Activated gamma-delta T cell treated with anti-CD3 and anti-CD28 coated beads, Interleukin-2, amount 50 U/mL, for 16 hours (primary cell): Measurements from ENCODE around the gene THSD4.
"Not testable (repeated sequence)": the region's sequence is repeated elsewhere in the genome, so short reads cannot be mapped to it uniquely, and the experiment has no call there.

ENCODE experiments used
- DNase-seq: peaks from one replicate; pipeline ENCODE4 v3.0.0-alpha.2; 2020; ENCODE audit warnings: low read depth

Gene THSD4

DNA sequence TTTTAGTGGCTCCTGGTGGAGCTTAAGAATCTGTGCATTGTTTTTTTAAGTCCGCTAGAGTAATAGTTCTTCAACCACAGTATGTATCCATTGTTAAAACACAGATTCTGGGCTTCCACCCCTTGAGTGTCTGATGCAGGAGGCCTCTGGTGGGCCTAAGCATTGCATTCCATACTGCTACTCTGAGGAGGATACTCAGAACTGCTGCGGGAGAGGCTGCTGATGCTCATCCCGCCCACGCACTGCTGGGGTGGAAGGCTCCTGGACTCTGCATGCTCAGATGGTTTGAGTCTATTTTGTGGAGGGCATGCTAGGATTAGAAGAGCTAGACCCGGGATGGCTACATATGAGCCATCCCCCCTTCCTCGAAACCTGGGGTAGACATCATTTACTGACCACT is 74.4 kb downstream of the THSD4 start:
- DNase-seq, result no peak

DNA sequence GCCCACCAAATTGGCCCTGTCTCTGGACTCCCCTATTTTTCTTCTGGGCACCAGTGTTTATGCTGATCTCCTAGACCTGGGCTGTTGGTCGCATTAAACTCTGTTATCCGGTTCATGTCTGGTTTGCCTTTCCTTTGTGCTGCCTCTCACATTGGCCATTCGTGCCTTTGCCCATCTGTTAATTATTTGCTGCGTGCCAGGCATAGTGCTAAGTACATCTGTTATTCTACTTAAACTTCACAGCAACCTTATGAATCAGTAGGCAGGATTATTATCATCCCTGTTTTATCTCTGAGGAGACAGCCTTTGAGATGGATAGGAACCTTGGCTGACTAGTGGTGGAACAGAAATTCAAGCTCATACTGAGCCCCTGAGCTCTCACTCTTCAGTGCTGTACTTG is 76.0 kb downstream of the THSD4 start:
- DNase-seq, result no peak

DNA sequence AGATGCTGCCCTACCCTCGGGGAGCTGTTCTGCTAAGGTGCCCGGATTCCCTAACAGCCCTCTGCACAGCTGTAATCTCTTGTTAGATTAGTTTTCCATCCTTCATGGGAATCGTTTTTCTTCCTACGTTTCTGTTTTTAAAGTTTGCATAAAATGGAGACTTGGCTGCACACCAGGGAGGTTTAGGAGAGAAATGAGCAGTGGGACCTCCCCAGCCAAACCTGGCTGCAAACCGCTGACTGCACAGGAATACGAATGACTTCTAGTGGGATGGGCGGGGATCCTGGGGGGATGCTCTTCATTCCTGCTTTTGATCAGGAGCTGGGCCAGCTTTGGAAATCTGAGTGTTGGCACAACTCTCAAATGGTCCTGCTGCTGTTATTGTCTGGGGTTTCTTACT is 77.5 kb downstream of the THSD4 start:
- no peak for DNase-seq

DNA sequence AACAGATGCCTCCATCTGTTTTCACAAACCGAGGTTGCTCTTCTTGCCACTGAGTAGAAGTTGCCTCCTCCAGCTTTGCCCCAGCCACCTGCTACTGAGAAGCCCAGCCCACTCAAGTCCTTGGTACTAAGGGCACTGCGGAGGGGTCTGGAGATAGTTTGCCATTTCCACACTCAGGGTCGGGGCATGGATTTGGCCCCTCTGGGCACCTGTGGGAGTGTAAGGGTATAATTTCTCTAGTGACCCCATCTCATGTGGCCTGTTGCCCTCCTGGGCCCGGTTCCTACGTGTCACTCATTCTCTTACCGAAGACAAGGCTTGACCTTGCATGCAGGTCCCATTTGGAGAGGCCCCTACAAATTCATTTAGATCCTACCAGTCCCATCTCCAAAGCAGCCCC is 79.0 kb downstream of the THSD4 start:
- no peak for DNase-seq

DNA sequence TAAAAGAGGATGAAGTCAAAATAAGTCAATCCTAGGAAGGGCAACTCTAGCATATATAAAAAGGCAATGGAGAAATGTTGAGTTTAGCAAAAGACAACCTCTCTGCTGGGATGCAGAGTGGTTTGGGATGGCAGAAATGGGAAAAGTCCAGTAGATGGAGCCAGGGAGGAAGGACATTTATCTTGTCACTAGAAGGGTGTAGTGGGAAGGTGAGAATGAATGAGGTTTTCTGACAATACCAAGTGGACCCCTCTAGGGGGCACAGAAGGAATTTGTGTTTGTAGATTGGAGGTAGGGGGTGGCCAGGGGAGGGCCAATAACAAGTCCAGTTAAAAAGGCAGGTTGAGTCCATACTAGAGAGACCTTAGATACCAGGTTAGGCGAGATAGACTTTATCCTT is 80.0 kb downstream of the THSD4 start:
- no peak for DNase-seq

DNA sequence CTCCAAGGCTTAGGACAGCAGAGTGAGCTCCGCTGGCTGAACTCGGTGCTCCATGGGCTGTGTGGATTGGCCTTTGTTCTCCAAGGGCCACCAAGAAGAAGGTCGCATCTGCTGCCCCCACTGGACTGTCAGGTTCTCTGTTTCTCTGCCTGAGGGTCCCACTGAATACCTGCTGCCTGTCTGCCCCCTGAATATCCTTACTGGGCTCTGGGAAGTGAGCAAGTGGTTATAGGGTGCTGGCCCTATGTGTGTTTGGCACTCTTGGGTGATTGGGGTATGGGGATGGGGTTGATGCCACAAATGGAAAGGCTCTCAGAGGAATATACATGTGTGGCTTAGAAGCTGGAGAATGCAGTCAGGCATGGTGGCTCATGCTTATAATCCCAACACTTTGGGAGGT is 82.3 kb downstream of the THSD4 start:
- DNase-seq, result no peak

DNA sequence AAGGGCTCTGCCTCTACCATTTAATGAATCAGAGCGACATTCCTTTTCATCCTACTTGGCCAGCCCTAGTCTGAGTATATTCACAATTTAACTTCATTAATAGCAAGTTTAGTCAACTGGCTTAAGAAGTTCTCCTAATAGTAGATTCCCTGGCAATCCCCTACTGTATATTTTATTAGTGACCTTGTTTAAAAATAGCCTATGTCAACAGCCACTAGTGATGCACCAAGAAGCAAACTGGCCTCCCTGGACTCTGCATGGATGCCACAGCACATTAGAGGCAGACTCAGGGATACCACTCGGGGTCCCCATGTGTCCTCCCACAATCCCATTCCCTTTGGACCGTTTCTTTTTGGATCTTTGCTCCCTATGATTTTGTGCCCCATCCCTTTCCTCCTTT is 83.6 kb downstream of the THSD4 start:
- DNase-seq, result no peak

DNA sequence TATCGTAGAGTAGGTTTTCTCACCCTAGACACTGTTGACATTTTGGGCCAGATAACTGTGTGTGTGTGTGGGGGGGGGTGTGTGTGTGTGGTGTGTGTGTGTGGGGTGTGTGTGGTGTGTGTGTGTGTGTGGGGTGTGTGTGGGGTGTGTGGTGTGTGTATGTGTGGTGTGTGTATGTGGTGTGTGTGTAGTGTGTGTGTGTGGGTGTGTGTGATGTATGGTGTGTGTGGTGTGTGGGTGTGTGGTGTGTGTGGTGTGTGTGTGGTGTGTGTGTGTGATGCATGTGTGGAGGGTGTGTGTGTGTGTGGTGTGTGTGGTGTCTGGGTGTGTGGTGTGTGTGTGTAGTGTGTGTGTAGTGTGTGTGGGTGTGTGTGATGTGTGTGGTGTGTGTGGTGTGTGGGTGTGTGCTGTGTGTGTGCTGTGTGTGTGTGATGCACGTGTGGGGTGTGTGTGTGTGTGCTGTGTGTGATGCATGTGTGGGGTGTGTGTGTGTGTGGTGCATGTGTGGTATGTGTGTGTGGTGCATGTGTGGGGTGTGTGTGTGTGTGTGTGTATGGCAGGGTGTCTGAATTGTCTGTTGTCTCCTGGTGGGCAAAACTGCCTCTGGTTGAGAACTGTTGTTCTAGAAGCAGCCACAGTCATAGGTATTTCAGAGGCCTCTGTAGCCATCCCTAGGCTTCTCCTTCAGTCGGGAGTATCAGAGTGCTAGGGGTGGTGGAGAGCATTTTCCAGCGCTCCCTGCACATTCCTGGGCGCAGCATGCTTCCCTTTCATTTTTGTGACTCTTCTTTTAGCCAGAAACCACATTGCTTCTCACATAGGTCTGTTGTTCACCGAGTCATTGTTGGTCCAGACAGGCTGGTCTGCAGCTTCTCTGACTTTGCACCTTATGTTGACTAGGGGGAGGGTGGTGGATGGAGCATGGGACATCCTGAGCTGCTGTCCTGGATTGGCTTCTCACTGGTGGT is 84.4 kb downstream of the THSD4 start:
- no peak for DNase-seq

DNA sequence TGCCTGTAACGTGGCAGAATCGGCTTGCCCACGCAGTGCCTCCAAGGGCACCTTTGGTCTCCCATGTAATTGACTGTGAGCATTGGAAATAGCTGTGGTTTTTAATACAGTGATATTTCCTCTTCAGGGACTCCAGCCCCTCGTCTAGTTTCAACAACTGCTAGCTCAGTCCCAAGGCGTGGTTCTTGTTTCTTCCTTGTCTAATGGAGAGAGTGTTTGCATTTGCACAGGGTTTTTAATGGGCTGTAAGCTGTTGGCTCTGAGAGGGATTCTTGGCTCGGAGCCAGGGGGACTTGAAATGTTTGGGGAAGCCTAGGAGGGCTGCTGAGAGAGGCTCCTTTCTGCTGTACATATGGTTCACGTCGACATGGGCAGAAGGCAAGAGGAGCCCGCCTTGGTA is 86.2 kb downstream of the THSD4 start:
- DNase-seq, result no peak

DNA sequence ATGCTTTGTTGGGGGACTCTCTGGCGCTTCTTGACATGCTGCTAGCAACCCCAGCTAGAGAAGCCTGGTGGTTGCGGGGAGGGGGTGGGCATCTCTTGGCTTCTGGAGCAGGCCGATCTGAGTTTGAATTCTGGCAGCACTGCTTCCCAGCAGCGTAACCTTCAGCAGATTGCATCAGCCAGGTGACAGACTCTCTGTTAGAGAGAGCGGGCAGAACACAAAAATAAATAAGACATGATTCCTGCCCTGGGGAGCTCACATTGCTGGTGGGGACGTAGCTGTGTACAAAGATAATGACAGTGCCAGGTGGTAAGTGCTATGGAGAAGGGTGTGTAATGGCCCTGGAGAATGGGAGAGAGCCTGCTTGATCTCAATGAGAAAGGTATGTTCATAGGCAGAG is 87.4 kb downstream of the THSD4 start:
- no peak for DNase-seq

DNA sequence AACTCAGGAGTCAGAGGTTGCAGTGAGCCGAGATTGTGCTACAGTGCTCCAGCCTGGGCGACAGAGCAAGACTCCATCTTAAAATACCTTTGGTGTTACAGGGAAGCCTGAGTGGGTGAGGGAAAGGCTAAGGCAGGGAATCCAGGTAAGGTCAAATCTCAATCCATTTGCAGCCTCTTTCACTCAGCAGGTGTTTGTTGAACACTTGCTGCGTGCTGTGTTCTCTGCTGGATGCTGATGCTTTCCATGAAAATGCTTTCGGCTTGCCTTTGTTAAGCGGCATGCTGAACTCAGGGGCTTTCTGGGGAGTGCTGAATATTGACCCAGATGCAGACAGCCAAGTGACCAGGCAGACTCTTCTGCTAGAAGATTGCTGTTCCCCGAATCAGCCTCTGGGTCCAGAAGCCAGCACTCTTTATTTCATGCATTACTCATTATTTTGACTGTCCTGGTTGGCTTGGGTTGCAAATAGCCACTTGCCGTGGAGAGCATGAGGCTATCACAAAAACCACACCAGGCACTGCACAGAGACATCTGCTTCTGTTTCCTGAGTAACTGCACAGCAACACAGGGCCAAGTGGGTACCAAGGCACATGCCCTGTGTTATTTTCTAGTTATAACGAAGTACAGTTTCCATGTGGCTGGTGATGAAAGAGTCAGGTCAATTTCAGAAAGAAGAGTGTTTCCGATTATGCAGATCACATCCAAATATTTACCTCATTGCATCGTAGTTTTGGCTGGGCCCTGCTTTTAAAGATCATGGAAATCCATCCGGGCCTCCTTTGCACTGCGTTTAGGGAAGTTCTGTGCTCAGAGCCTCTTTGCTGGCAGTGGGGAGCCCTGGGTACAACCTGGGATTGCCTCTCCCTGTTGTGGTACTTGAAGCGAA is 88.6 kb downstream of the THSD4 start:
- no peak for DNase-seq

DNA sequence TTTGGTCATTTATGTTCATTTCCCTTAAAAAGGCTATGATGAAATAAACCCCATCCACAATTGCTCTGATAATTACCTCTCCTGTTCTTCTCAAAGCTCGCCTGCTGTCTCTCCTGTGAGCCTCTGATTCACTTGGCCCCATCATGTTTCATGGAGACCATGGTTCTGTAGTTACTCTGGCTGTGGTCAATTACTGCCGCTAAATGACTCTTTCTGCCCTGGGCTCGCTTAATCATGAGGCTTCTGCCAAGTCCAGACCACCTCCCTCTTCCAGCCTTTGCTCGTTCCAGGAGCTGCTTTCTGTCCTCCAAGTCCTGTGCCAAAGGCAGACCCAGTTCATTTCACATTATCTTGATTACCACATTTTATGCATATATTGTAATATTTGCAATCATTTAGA is 91.9 kb downstream of the THSD4 start:
- no peak for DNase-seq

DNA sequence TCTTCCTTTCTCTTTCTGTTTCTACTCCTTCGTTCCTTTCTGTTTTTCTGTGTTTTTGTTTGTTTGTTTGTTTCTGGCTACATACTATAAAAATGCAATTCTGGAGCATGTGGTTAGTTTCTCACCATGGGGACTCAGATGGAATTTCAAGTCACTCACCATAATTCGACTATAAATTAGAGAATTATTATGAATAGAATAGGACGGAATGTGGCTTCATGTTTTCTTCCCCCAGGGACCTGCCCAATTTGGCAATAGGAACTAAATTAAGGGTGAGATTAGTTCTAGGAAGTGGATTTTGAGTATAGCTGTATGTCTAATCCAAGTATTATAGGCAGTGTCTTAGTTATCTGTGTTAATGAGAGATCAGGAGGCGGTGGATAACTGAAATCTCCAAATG is 96.9 kb downstream of the THSD4 start:
- DNase-seq, result no peak

DNA sequence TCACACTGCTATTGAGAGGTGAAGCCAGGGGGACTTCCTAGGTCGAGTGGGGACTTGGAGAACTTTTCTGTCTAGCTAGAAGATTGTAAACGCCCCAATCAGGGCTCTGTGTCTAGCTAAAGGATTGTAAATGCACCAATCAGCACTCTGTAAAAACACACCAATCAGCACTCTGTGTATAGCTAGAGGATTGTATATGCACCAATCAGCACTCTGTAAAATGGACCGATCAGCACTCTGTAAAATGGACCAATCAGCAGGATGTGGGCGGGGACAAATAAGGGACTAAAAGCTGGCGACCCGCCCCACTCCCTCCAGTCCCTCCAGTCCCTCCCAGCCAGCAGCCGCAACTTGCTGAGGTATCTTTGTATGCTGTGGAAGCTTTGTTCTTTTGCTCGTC is 98.7 kb downstream of the THSD4 start:
- not testable (repeated sequence) for DNase-seq

DNA sequence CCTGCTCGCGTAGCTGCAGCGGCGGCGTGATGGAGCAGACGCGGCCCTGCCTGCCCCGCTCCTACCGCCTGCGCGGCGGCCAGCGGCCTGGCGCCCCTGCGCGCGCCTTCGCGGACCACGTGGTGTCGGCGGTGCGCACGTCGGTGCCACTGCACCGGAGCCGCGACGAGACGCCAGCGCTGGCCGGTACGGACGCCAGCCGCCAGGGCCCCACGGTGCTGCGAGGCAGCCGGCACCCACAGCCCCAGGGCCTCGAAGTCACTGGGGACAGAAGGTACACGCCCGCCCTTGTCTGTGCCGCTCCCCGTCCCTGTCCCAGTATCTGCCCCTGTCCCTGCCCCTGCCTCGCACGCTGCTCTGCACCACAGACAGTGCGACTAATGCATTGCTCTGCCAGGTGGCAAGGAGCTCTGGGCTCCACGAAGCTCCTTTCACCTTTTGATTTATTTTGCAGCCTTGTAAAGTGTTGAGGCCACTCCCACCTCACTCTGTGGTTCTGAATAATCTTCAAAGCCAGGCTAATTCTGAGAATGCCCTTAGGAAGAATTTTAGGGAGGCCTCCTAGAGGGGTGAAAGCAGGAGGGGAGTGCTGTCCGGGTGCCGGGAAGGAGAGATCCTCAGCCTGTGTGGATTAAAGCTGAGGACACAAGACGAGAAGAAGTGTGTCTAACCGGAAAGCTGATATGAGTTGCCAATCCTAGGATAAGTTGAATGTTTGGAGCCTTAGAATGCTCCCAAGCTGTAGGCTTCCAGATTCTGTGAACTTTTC is 100.0 kb downstream of the THSD4 start:
- no peak for DNase-seq

DNA sequence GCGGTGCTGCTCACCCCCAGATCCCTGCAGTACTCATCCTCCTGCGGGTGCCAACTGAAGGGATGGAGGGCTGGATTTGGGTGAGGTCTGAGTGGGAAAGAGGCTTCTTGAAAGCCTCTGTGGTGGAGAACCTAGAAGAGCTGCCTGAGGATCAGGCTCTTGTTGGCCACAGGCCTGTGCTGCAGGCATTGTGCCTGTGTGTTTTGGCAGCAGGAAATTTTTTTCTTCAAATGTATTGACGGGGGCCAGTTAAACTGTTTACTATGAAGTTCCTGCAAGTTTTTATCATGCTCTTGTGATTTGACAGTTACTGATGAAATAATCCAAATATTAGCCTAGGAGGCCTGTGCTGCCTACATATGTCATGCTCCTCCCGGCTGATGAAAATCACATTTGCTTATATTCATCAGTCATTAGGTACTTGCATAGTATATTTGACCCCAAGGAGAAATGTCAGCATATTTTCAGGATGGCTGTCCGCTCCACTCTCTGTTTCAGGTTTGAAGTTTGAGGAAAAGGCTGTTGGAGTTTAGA is 103.1 kb downstream of the THSD4 start:
- no peak for DNase-seq

DNA sequence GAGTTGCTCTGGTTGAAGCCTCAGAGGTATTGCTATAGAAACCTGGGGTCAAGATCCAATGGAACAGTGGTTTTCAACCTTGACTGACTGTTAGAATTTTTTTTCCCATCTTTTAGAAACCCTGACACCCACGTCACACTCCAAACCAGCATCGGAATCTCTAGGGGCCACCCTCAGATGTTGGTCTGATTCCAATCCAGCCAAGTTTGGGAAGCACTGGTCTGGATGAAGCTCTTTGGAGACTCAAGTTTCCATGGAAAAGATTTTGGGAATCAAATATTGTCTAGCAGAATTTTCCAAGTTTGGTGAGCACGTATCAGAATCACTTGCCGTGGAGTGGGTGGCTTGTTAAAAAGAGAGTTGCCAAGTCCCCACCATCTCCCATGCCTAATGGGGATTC is 103.8 kb downstream of the THSD4 start:
- DNase-seq, result no peak

DNA sequence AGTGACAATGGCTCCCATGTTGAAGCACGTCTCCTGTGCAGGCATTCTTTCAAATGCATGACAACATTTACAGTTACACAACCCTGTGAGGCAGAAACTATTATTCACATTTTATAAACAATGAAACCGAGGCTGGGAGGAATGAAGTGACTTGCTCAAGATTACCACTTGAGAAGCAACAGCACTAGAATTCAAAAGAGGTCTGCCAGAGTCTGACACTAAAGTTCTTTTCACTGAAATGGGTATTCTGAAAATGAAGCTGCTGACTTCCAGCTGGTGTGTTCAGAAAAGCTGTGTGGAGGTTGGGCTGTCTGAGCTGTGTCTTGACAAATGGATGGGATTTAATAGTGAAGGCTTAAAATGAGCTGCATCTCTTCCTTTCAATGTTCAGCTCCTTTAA is 104.4 kb downstream of the THSD4 start:
- no peak for DNase-seq

DNA sequence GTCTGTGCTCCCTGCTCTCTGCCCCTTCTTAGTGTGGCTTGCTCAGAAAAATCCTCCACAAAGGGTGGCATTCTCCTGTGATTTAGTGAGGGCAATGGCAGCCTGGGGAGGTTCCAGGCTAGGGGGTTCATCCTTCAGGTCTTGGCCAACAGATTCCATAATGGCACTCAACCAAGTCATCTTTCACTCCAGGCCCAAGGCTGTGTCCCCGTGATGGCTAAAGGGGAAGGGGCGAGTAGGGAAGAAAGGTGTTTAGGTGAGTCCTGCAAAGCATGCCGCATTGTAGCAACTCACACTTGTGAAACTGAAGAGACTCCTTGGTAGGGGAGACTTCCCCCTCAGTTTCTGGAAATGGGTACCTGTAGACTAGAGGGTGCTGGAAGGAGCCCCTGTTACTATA is 105.6 kb downstream of the THSD4 start:
- DNase-seq, result no peak

DNA sequence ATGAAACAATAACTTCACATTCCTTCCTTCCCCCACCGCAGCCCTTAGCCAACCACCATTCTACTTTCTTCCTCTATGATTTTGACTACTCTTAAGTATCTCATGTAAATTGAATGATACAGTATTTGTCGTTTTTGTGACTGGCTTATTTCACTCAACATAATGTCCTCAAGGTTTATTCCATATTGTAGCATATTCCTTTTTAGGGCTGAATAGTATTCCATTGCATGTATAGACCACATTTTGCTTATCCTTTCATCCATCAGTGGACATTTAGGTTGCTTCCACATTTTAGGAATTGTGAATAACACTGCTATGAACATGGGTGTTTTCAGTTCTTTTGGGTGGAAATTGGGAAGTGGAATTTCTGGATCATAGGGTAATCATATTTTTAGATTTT is 106.1 kb downstream of the THSD4 start:
- DNase-seq, result no peak

DNA sequence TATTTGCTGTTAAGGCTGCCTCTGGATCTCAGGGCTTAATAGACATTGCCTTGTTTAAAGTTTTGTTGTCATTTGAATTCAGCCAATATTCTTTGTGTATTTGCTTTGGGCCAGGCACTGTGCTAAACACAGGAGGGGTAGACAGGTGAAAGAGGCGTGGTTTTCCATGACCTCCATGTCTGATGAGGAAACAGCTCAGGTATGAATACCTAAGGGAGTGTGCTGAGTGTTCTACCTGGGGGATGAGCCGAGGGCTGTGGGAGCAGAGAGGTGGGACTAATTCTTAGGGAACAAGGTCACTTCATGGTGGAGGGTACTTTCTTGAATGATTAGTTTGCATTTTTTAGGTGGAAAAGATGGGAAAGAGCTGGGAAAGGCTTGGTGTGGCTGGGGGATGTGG is 108.2 kb downstream of the THSD4 start:
- DNase-seq, result no peak

DNA sequence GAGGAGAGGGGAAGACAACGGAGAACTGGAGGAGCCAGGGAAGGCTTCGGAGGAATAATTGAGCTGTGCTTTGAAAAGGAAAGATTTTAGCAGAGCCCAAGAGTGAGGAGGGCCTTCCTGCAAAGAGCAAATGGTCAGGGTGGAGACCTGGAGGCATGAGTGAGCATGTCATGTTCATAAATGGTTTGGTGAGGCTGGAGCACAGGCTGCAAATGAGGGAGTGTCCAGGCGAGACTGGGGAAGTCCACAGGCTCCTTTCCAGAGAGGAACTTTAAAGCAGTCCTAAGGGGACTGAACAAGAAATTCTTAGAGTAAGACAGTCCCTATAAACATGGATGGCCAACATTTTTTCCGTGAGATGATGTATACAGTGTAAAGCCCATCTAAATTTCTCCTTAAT is 108.8 kb downstream of the THSD4 start:
- no peak for DNase-seq
